Activated naive CD8-positive, alpha-beta T cell treated with anti-CD3 and anti-CD28 coated beads for 36 hours (primary cell): ENCODE results near the gene CENATAC. TPM values are rescaled to one million over a fixed set of nuclear protein-coding genes. Genes with fewer than 3 reads are reported as not detected.
"Not testable (repeated sequence)": the region's sequence is repeated elsewhere in the genome, so short reads cannot be mapped to it uniquely, and the experiment has no call there.

Source experiments
- DNase-seq: peaks from one replicate; pipeline ENCODE4 v3.0.0; 2021
- H3K27ac Mint-ChIP-seq: one replicate; pipeline ENCODE4 v1.8.0; 2022; ENCODE audit warnings: mild to moderate bottlenecking, moderate library complexity, mixed read lengths
- H3K27me3 Mint-ChIP-seq: one replicate; pipeline ENCODE4 v1.8.0; 2022; ENCODE audit warnings: mild to moderate bottlenecking, mixed read lengths
- H3K36me3 Mint-ChIP-seq: one replicate; pipeline ENCODE4 v1.8.0; 2021; ENCODE audit warnings: mild to moderate bottlenecking, mixed read lengths
- H3K4me1 Mint-ChIP-seq: one replicate; pipeline ENCODE4 v1.8.0; 2021; ENCODE audit warnings: mixed read lengths
- H3K4me3 Mint-ChIP-seq: one replicate; pipeline ENCODE4 v1.8.0; 2022; ENCODE audit warnings: mild to moderate bottlenecking, moderate library complexity, mixed read lengths
- H3K9me3 Mint-ChIP-seq: one replicate; pipeline ENCODE4 v1.8.0; 2022; ENCODE audit warnings: mixed read lengths
- total RNA-seq, 2 experiments: library from RNA; stranded (reverse); gene quantifications; one replicate each; pipeline ENCODE4 v1.2.3, GENCODE V29; 2021

CENATAC gene
- total RNA-seq, 2 experiments from 2014 or later, result 24.8 to 28.3 TPM

DNA sequence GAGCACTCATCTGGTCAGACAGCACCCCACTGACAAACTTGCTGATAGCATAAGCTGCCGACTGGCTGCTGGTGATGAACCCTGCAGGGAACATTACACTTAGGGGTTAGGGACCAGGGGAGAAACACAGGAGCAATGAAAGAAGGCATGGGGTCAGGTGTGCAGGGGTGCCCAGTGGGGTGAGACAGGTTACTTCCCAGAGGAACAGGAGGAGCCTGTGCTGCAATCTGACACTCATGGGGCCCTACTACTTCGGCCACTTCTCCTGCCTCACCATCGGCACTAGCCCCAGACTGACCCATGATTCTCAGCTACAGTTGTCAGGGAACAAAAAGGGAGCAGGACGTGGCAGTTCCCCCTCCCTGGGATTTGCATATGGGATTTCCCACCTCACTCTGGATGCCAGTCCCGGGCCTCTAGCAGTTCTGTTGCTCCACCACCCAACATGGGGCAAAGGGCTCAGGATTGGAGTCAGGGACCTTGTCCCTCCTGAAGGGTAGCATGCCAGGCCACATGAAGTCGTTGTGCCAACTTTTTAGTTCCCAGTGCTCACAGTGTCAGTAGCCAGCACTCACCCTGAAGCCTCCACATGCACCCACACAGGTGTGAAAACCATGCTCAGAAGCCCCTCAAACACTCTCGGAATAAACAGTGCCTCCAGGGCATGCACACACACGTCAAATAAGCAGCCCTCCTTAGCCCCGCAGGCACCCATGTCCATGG, 30.6 kb downstream of the CENATAC start:
- no peak overlapping the region for H3K4me3 Mint-ChIP-seq
- no peaks in the 10 kb centered on the region for H3K27me3 Mint-ChIP-seq
- no peaks in the 10 kb centered on the region for H3K9me3 Mint-ChIP-seq
- H3K36me3 Mint-ChIP-seq, result peaks cover 18% of the 10 kb centered on the region
- DNase-seq, result no peak
- H3K27ac Mint-ChIP-seq, result peak overlapping the region; percentile 83
- peaks cover 42% of the 10 kb centered on the region for H3K4me1 Mint-ChIP-seq

DNA sequence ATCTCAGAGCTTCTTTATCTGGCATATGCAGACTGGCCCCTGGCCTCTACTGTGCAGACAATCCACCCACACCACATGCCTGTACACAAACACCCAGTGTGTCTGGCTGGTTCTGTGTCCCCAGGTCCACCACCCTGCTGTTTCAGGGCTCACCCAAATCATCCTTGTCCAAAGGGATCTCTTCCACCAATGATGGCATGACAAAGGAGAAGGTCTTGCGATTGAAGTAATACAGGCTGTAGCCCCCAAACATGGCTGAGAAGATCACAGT, 31.1 kb downstream of the CENATAC start:
- Mint-ChIP-seq H3K9me3 (no peaks in the 10 kb centered on the region), H3K27ac (peak overlapping the region; percentile 83), H3K4me1 (peaks cover 38% of the 10 kb centered on the region), H3K27me3 (no peaks in the 10 kb centered on the region), H3K4me3 (peak overlapping the region; percentile 76), H3K36me3 (peaks cover 17% of the 10 kb centered on the region)
- DNase-seq, result no peak

GRCh38 chr11:119029340-119030028, 31.5 kb downstream of the CENATAC start:
- peak overlapping the region; percentile 76 for H3K4me3 Mint-ChIP-seq
- DNase-seq, result peak; percentile 62

GRCh38 chr11:119030029-119030328, 32.0 kb downstream of the CENATAC start:
- H3K27me3 Mint-ChIP-seq, result no peaks in the 10 kb centered on the region
- H3K36me3 Mint-ChIP-seq, result peaks cover 13% of the 10 kb centered on the region
- H3K4me1 Mint-ChIP-seq, result peaks cover 31% of the 10 kb centered on the region
- no peaks in the 10 kb centered on the region for H3K9me3 Mint-ChIP-seq
- H3K4me3 Mint-ChIP-seq, result peak overlapping the region; percentile 76
- peak; percentile 60 for DNase-seq
- peak overlapping the region; percentile 83 for H3K27ac Mint-ChIP-seq

More at GRCh38 chr11:119029340-119030028, 31.5 kb downstream of the CENATAC start:
- Mint-ChIP-seq H3K4me1 (peaks cover 35% of the 10 kb centered on the region), H3K27ac (peak overlapping the region; percentile 83), H3K27me3 (no peaks in the 10 kb centered on the region), H3K36me3 (peaks cover 15% of the 10 kb centered on the region), H3K9me3 (no peaks in the 10 kb centered on the region)

- H3K9me3 Mint-ChIP-seq, result no peaks in the 10 kb centered on the region
- DNase-seq, result peak; percentile 99
- peak within 1 kb of the TSS; percentile 76 for H3K4me3 Mint-ChIP-seq
- peak within 1 kb of the TSS; percentile 83 for H3K27ac Mint-ChIP-seq
- peaks cover 26% of the 10 kb centered on the region for H3K4me1 Mint-ChIP-seq
- H3K36me3 Mint-ChIP-seq, result peaks cover 8% of the 10 kb centered on the region
- no peaks in the 10 kb centered on the region for H3K27me3 Mint-ChIP-seq
These were observed 32.5 kb downstream of the CENATAC start, which contains the start of gene SLC37A4 for GRCh38 chr11:119030329-119031047. Gene SLC37A4, minus strand, starts transcription at chr11:119030877.

- Mint-ChIP-seq H3K27me3 (no peaks in the 10 kb centered on the region), H3K27ac (no peak overlapping the region)
- no peak for DNase-seq
These were observed 34.0 kb downstream of the CENATAC start for GRCh38 chr11:119031912-119032280.

GRCh38 chr11:119033421-119033820, 35.5 kb downstream of the CENATAC start:
- H3K4me1 Mint-ChIP-seq, result peaks cover 19% of the 10 kb centered on the region
- DNase-seq, H3K27ac Mint-ChIP-seq, H3K9me3 Mint-ChIP-seq, H3K27me3 Mint-ChIP-seq, H3K36me3 Mint-ChIP-seq, H3K4me3 Mint-ChIP-seq: not testable (repeated sequence)

More at GRCh38 chr11:119031912-119032280, 34.0 kb downstream of the CENATAC start:
- H3K4me1 Mint-ChIP-seq, result peaks cover 24% of the 10 kb centered on the region
- no peaks in the 10 kb centered on the region for H3K9me3 Mint-ChIP-seq
- peaks cover 7% of the 10 kb centered on the region for H3K36me3 Mint-ChIP-seq
- H3K4me3 Mint-ChIP-seq, result no peak overlapping the region

DNA sequence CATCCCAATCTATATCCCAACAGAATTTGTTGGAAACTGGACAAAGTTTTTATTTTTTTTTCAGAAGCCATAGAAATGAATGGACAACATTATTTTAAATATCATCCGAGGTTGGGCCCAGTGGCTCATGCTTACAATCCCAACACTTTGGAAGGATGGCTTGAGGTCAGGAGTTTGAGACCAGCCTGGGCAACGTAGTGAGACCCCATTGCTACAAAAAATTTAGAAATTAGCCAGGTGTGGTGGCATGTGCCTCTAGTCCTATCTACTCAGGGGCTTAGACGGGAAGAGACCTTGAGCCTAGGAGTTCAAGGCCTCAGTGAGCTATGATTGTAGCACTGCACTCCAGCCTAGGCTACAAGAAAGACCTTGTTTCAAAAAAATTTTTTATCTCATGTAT, 36.9 kb downstream of the CENATAC start:
- H3K9me3 Mint-ChIP-seq, result no peaks in the 10 kb centered on the region
- H3K4me1 Mint-ChIP-seq, result peaks cover 5% of the 10 kb centered on the region
- H3K4me3 Mint-ChIP-seq, result no peak overlapping the region
- H3K27ac Mint-ChIP-seq, result no peak overlapping the region
- no peak for DNase-seq
- H3K27me3 Mint-ChIP-seq, result no peaks in the 10 kb centered on the region
- H3K36me3 Mint-ChIP-seq, result no peaks in the 10 kb centered on the region

GRCh38 chr11:119038884-119039283, 40.9 kb downstream of the CENATAC start:
- H3K36me3 Mint-ChIP-seq, result no peaks in the 10 kb centered on the region
- H3K4me1 Mint-ChIP-seq, result peaks cover 7% of the 10 kb centered on the region
- H3K9me3 Mint-ChIP-seq, result no peaks in the 10 kb centered on the region
- H3K27ac Mint-ChIP-seq, result no peak overlapping the region
- no peaks in the 10 kb centered on the region for H3K27me3 Mint-ChIP-seq
- DNase-seq, result no peak
- H3K4me3 Mint-ChIP-seq, result no peak overlapping the region

- H3K27ac Mint-ChIP-seq, DNase-seq, H3K36me3 Mint-ChIP-seq, H3K9me3 Mint-ChIP-seq, H3K4me3 Mint-ChIP-seq, H3K4me1 Mint-ChIP-seq, H3K27me3 Mint-ChIP-seq: not testable (repeated sequence)
These were observed 41.5 kb downstream of the CENATAC start for GRCh38 chr11:119039471-119039870.

GRCh38 chr11:119041821-119042514, 44.0 kb downstream of the CENATAC start:
- H3K9me3 Mint-ChIP-seq, result no peaks in the 10 kb centered on the region
- peaks cover 7% of the 10 kb centered on the region for H3K4me1 Mint-ChIP-seq
- H3K36me3 Mint-ChIP-seq, result no peaks in the 10 kb centered on the region
- no peak overlapping the region for H3K4me3 Mint-ChIP-seq
- H3K27me3 Mint-ChIP-seq, result no peaks in the 10 kb centered on the region
- no peak overlapping the region for H3K27ac Mint-ChIP-seq
- DNase-seq, result no peak

- Mint-ChIP-seq H3K27me3 (no peaks in the 10 kb centered on the region), H3K4me3 (no peak overlapping the region), H3K4me1 (peaks cover 7% of the 10 kb centered on the region), H3K36me3 (peaks cover 5% of the 10 kb centered on the region), H3K9me3 (no peaks in the 10 kb centered on the region), H3K27ac (no peak overlapping the region)
- DNase-seq, result no peak
These were observed 45.0 kb downstream of the CENATAC start for GRCh38 chr11:119042927-119043326.

DNA sequence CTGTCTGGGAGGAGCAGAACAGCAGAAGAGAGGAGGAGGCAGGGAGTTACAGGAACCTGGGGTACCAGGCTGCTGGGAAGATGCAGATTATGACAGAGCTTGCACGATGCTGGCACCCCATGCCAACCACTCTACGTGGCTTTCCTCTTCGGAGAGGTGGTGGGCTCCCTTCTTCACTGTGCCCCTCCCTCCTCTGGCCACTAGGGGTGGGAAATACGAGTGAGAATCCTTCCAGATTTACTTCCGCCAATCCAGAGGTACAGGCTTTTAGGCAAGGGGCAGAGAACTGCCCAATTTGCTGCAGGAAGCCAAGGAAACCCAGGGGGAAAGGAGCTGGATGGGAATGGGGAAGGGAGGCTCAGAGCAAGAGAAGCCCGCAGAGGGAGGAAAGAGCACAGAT, 46.8 kb downstream of the CENATAC start:
- no peak overlapping the region for H3K27ac Mint-ChIP-seq
- peaks cover 7% of the 10 kb centered on the region for H3K4me1 Mint-ChIP-seq
- peaks cover 16% of the 10 kb centered on the region for H3K36me3 Mint-ChIP-seq

DNA sequence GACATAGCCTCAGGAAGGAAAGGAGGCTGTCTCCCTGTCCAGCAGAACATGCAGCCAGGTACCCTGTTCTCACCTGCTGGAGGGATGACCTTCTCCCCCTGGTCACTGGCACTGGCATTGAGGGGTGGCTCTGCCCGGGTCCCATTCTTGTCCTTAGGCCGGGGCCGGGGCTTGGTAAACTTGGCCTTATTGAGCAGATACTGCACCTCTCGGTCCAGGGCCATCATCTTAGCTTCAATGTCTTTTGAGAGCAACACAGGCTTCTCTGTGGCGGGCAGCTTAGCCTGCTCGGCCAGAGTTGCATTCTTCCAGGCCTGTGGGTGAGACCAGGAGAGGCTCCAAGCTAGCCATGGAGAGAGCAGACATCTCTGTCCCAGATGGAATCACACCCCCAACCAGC, 48.6 kb downstream of the CENATAC start:
- H3K27me3 Mint-ChIP-seq, result no peaks in the 10 kb centered on the region
- H3K9me3 Mint-ChIP-seq, result no peaks in the 10 kb centered on the region
- no peak overlapping the region for H3K27ac Mint-ChIP-seq
- peaks cover 24% of the 10 kb centered on the region for H3K36me3 Mint-ChIP-seq
- no peak overlapping the region for H3K4me3 Mint-ChIP-seq
- no peak for DNase-seq
- H3K4me1 Mint-ChIP-seq, result peaks cover 8% of the 10 kb centered on the region

More for the DNA sequence above, 46.8 kb downstream of the CENATAC start:
- H3K27me3 Mint-ChIP-seq, result no peaks in the 10 kb centered on the region
- DNase-seq, result no peak
- H3K9me3 Mint-ChIP-seq, result no peaks in the 10 kb centered on the region
- no peak overlapping the region for H3K4me3 Mint-ChIP-seq

DNA sequence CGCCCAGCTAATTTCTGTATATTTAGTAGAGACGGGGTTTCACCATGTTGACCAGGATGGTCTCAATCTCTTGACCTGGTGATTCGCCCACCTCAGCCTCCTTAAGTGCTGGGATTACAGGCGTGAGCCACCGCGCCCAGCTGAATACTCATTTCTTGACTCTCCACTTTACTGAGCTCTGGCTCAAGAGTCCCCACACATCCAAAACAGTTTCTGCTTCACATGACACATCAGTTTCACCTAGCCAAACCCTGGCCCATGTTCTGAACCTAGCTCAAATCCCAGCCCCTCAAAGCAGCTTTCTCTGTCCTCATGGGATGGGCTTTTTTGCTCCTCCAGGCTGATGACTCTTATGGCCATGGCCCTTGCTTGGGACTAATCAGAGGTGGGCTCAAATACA, 49.3 kb downstream of the CENATAC start:
- H3K9me3 Mint-ChIP-seq, result no peaks in the 10 kb centered on the region
- peaks cover 25% of the 10 kb centered on the region for H3K36me3 Mint-ChIP-seq
- DNase-seq, result no peak
- peaks cover 10% of the 10 kb centered on the region for H3K4me1 Mint-ChIP-seq
- no peak overlapping the region for H3K4me3 Mint-ChIP-seq
- no peak overlapping the region for H3K27ac Mint-ChIP-seq
- H3K27me3 Mint-ChIP-seq, result no peaks in the 10 kb centered on the region
